HepG2 (cell line): ENCODE measurements around the gene B3GNT2. TPM values are rescaled to one million over a fixed set of nuclear protein-coding genes. Genes with fewer than 3 reads are reported as not detected.

Experiments used
- AHDC1 ChIP-seq: sonication (generic); formaldehyde crosslinking; IDR thresholded peaks from 2 replicates; pipeline ENCODE4 v1.5.1; 2020; ENCODE audit warnings: mild to moderate bottlenecking, missing genetic modification reagents, borderline replicate concordance
- ASH2L ChIP-seq: fragments of 300-600, 200-600 bp; sonication (generic); IDR thresholded peaks from 2 replicates; pipeline ENCODE4 v1.7.0; 2017; ENCODE audit warnings: low read depth, mild to moderate bottlenecking, moderate library complexity, mixed read lengths, low read length; ENCODE audit not compliant: insufficient read length
- CHD4 ChIP-seq: fragments of 200-600 bp; sonication (generic); IDR thresholded peaks from 2 replicates; pipeline ENCODE4 v1.7.0; 2017; ENCODE audit warnings: mild to moderate bottlenecking, low read length, borderline replicate concordance
- ELF3 ChIP-seq: IDR thresholded peaks from 2 replicates; pipeline ENCODE4 v1.6.1; 2016; ENCODE audit warnings: missing genetic modification reagents, missing compliant biosample characterization
- FOXA3 ChIP-seq: IDR thresholded peaks from 2 replicates; pipeline ENCODE4 v1.6.1; 2016; ENCODE audit warnings: missing genetic modification reagents, missing compliant biosample characterization
- NFATC3 ChIP-seq: sonication (generic); formaldehyde crosslinking; IDR thresholded peaks from 2 replicates; pipeline ENCODE4 v1.5.1; 2020; ENCODE audit warnings: mild to moderate bottlenecking, missing genetic modification reagents
- PCBP2 ChIP-seq: fragments of 200-400 bp; formaldehyde crosslinking; optimal IDR thresholded peaks from 2 replicates; pipeline ENCODE3; 2018; ENCODE audit warnings: low read length, low read depth; ENCODE audit not compliant: poor library complexity, severe bottlenecking
- TARDBP ChIP-seq: sonication (generic); formaldehyde crosslinking; IDR thresholded peaks from 2 replicates; pipeline ENCODE4 v1.8.0; 2022; ENCODE audit warnings: mild to moderate bottlenecking, missing genetic modification reagents
- ZBTB20 ChIP-seq: sonication (generic); formaldehyde crosslinking; IDR thresholded peaks from 2 replicates; pipeline ENCODE4 v1.8.1; 2023; ENCODE audit warnings: missing genetic modification reagents, low read depth, mild to moderate bottlenecking, borderline replicate concordance
- ZBTB38 ChIP-seq: sonication (generic); formaldehyde crosslinking; IDR thresholded peaks from 2 replicates; pipeline ENCODE4 v1.5.1; 2020; ENCODE audit warnings: mild to moderate bottlenecking, missing genetic modification reagents
- ZNF33B ChIP-seq: sonication (generic); formaldehyde crosslinking; IDR thresholded peaks from 2 replicates; pipeline ENCODE4 v1.5.1; 2020; ENCODE audit warnings: mild to moderate bottlenecking, missing genetic modification reagents
- ZNF570 ChIP-seq: sonication (generic); formaldehyde crosslinking; IDR thresholded peaks from 2 replicates; pipeline ENCODE4 v1.4.0; 2020; ENCODE audit warnings: mild to moderate bottlenecking, missing genetic modification reagents, borderline replicate concordance
- ZNF572 ChIP-seq: sonication (generic); formaldehyde crosslinking; IDR thresholded peaks from 2 replicates; pipeline ENCODE4 v1.5.1; 2020; ENCODE audit warnings: mild to moderate bottlenecking, missing genetic modification reagents
- ZNF770 ChIP-seq: sonication (generic); formaldehyde crosslinking; IDR thresholded peaks from 2 replicates; pipeline ENCODE4 v1.5.0; 2020; ENCODE audit warnings: mild to moderate bottlenecking, missing genetic modification reagents
- ZSCAN9 ChIP-seq: IDR thresholded peaks from 2 replicates; pipeline ENCODE4 v1.6.1; 2016; ENCODE audit warnings: borderline replicate concordance
- polyA plus RNA-seq, 8 experiments: library from polyadenylated mRNA; depleted of rRNA in 3 of 8; stranded (reverse) in 7 of 8; unstranded in 1 of 8; fragments of >200 nt; fragmentation: Illumina TruSeq in 4 of 8; extraction: Trizol in 4 of 8; gene quantifications; 2 replicates each; pipeline versions ENCODE4 v1.2.1 to v1.2.3, GENCODE V29; 2011 to 2016; ENCODE audit warnings: low read depth in 4 of 8, missing spikeins in 1 of 8, mixed read lengths in 1 of 8; ENCODE audit not compliant: insufficient read depth in 1 of 8
- total RNA-seq, 5 experiments: library from RNA; depleted of rRNA; stranded (reverse); fragments of >200 nt; fragmentation: Illumina TruSeq; extraction: Trizol; gene quantifications; 2 replicates each; pipeline ENCODE4 v1.2.3, GENCODE V29; 2016; ENCODE audit warnings: low read depth in 1 of 5
- TF ChIP-seq, protein P1 (sequence below): sonication (generic); formaldehyde crosslinking; IDR thresholded peaks from 2 replicates; pipeline ENCODE4 v1.4.0; 2020; ENCODE audit warnings: missing genetic modification reagents

B3GNT2 gene
- total and polyA plus RNA-seq, 2 of the 13 experiments (the other 11 are each of a cell fraction or from before 2014, with no cell fraction given): 26.3 to 28.5 TPM

DNA sequence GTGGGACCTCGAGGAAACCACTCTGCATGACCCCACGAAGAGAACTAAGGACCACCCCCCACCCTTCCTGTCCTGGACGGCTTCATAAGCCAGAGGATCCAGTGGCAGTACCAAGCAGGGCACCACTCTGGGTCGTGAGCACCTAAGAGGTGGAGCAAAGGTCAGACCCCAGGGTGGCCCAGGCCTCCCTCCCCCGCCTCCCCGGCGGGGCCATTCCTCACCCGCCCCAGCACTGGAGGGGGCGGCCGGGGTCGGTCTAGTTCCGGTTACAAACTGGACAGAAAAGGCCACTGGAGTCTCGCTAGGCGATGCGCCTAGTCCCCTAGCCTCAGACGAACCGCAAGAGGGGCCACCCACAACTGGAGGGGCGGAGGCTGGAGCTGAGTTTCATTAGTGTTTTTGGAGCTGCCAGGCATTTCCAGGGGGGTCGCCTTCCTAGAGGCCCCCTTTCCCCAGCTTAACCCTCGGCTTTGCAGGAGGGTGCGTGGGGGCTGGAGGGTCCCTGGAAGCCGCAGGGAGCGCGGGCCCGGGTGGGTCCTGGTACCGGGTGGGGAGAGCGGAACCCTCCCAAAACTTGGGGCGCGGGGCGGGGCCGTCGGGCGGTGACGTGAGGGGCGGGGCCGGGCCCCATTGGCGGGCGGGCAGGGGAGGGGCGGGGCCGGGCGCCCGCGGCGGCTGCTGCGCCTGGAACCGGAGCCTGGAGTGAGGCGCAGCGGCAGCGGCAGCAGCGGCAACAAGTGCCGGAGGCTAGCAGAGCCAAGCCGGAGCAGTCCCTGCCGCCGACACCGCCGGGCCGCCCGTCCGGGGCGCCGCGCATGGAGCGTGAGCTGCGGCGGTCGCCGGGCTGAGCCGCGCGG lies at the start of gene B3GNT2 (continued):
- TF ChIP-seq AHDC1 (CRISPR knock-in tag): peak; percentile 61
- TF ChIP-seq TARDBP (CRISPR knock-in tag): peak; percentile 46; the same call in 1 of the 2 replicates
- TF ChIP-seq ZNF572 (CRISPR knock-in tag): no peak
- peak; percentile 71; the same call in 1 of the 2 replicates for TF ChIP-seq NFATC3 (CRISPR knock-in tag)
- TF ChIP-seq ZBTB20: no peak
- TF ChIP-seq ASH2L: peak; percentile 10
- TF ChIP-seq PCBP2: no peak
- TF ChIP-seq ELF3 (CRISPR knock-in tag): 0 out of 2 replicates have a peak, but pooled peaks have one; percentile 7
- TF ChIP-seq ZNF570 (CRISPR knock-in tag): no peak
- TF ChIP-seq ZNF33B (CRISPR knock-in tag): no peak; the same call in 1 of the 2 replicates
- TF ChIP-seq ZNF770 (CRISPR knock-in tag): peak; percentile 24; the same call in 1 of the 2 replicates
- TF ChIP-seq ZBTB38: peak; percentile 24; the same call in 1 of the 2 replicates
- 0 out of 2 replicates have a peak, but pooled peaks have one; percentile 22 for TF ChIP-seq FOXA3 (CRISPR knock-in tag)
- TF ChIP-seq, protein P1, sequence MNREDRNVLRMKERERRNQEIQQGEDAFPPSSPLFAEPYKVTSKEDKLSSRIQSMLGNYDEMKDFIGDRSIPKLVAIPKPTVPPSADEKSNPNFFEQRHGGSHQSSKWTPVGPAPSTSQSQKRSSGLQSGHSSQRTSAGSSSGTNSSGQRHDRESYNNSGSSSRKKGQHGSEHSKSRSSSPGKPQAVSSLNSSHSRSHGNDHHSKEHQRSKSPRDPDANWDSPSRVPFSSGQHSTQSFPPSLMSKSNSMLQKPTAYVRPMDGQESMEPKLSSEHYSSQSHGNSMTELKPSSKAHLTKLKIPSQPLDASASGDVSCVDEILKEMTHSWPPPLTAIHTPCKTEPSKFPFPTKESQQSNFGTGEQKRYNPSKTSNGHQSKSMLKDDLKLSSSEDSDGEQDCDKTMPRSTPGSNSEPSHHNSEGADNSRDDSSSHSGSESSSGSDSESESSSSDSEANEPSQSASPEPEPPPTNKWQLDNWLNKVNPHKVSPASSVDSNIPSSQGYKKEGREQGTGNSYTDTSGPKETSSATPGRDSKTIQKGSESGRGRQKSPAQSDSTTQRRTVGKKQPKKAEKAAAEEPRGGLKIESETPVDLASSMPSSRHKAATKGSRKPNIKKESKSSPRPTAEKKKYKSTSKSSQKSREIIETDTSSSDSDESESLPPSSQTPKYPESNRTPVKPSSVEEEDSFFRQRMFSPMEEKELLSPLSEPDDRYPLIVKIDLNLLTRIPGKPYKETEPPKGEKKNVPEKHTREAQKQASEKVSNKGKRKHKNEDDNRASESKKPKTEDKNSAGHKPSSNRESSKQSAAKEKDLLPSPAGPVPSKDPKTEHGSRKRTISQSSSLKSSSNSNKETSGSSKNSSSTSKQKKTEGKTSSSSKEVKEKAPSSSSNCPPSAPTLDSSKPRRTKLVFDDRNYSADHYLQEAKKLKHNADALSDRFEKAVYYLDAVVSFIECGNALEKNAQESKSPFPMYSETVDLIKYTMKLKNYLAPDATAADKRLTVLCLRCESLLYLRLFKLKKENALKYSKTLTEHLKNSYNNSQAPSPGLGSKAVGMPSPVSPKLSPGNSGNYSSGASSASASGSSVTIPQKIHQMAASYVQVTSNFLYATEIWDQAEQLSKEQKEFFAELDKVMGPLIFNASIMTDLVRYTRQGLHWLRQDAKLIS (CRISPR knock-in tag): no peak
- peak; percentile 53; the same call in 1 of the 2 replicates for TF ChIP-seq CHD4
- TF ChIP-seq ZSCAN9 (CRISPR knock-in tag): no peak
